HG03064 (cell line): ENCODE results near the gene SLC38A10.

Source experiments
- ATAC-seq: cut with Tn5 transposase; IDR thresholded peaks from one replicate; pipeline ENCODE4 v1.9.1; 2021; ENCODE audit warnings: low read depth; ENCODE audit not compliant: unreplicated experiment

The SLC38A10 gene

GRCh38 chr17:81301195-81302144 is 6.4 kb upstream of the SLC38A10 start:
- no peak for ATAC-seq

GRCh38 chr17:81300586-81301155 is 5.6 kb upstream of the SLC38A10 start:
- ATAC-seq, result no peak

GRCh38 chr17:81299846-81300585 is 4.9 kb upstream of the SLC38A10 start:
- ATAC-seq, result no peak

GRCh38 chr17:81298991-81299738 is 4.1 kb upstream of the SLC38A10 start:
- ATAC-seq, result no peak

- ATAC-seq, result no peak
Measured at GRCh38 chr17:81298325-81298990, 3.4 kb upstream of the SLC38A10 start.

- peak; percentile 4 for ATAC-seq
Measured at GRCh38 chr17:81295676-81296381, 722 bp upstream of the SLC38A10 start.

GRCh38 chr17:81294512-81295030 is 536 bp downstream of the SLC38A10 start:
- no peak for ATAC-seq

- ATAC-seq, result no peak
Measured at GRCh38 chr17:81292450-81292849, 2.7 kb downstream of the SLC38A10 start.

GRCh38 chr17:81291662-81292061 is 3.4 kb downstream of the SLC38A10 start:
- no peak for ATAC-seq

GRCh38 chr17:81290230-81290629 is 4.9 kb downstream of the SLC38A10 start:
- no peak for ATAC-seq

- ATAC-seq, result no peak
Measured at GRCh38 chr17:81289627-81290026, 5.5 kb downstream of the SLC38A10 start.

GRCh38 chr17:81288715-81289114 is 6.4 kb downstream of the SLC38A10 start:
- no peak for ATAC-seq

GRCh38 chr17:81287741-81288430 is 7.2 kb downstream of the SLC38A10 start:
- no peak for ATAC-seq

- ATAC-seq, result no peak
Measured at GRCh38 chr17:81287152-81287551, 8.0 kb downstream of the SLC38A10 start.

- no peak for ATAC-seq
Measured at GRCh38 chr17:81286491-81287145, 8.5 kb downstream of the SLC38A10 start.

GRCh38 chr17:81285894-81286293 is 9.2 kb downstream of the SLC38A10 start:
- ATAC-seq, result no peak

GRCh38 chr17:81285179-81285878 is 9.8 kb downstream of the SLC38A10 start:
- ATAC-seq, result no peak
